ENCODE data around the gene C2CD2. TPM values are rescaled to one million over a fixed set of nuclear protein-coding genes. Genes with fewer than 3 reads are reported as not detected.

Gene C2CD2
- polyA plus RNA-seq, 1 of the 3 experiments (the other 2 are of a cell fraction), result 9.7 TPM

DNA sequence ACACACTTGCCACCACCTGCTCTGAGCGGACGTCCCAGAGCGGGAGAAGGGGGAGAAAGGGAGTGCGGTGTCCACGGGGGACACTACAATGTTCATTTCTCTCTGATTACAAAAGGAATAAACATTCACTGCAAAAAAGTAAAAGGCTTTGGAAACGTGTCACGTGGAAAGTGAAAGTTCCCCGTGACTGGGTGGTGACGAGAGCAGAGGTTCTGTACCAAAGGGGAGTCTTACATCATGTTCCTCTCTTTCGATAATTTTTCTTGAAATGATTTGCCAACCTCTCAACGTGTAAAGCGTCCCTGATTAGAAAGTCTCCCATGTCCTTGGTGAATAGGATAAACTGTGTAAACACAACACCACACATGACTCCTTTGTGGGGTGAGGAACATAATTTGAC lies 52.7 kb downstream of the C2CD2 start:
- ChIA-PET CTCF (interaction anchor here (0.9 kb wide), 1 partner anchor 11 kb away, joined by 4 read pairs; no protein-coding TSS in a partner anchor), POLR2A (no interaction called here)
- H3K4me1 ChIP-seq (ENCODE audit: control insufficient read depth in 1 of 2, insufficient read depth in 2 of 2, low read depth in 1 of 2, low read length in 1 of 2), result no peaks in the 10 kb centered on the region
- WGBS (ENCODE audit: low lambda C conversion rate), result 96% methylated on average over 12 of the region's 12 CpGs
- no peak overlapping the region for H2AFZ ChIP-seq (ENCODE audit: low read depth)
- H3K9ac ChIP-seq, result no peak overlapping the region
- no peaks in the 10 kb centered on the region for H3K27me3 ChIP-seq (ENCODE audit: insufficient read depth)
- peaks cover 4 to 37% of the 10 kb centered on the region in 2 experiments for H3K36me3 ChIP-seq (replicated peaks in 1 of 2; ENCODE audit: control insufficient read depth in 1 of 2, insufficient read depth in 2 of 2, low read length in 1 of 2)
- no peaks in the 10 kb centered on the region for H3K9me2 ChIP-seq
- no peak for DNase-seq
- H3K4me3 ChIP-seq (ENCODE audit: low read depth in 2 of 2, low read length in 1 of 2), result no peak overlapping the region
- no peak overlapping the region for H3K4me2 ChIP-seq
- no peaks in the 10 kb centered on the region for H3F3A ChIP-seq (replicated peaks; ENCODE audit: insufficient read depth)
- no peaks in the 10 kb centered on the region for H4K20me1 ChIP-seq (ENCODE audit: insufficient read depth)
- TF ChIP-seq YY1 (IDR thresholded peaks at IDR 0.05; ENCODE audit: low read depth), result no peak
- no peak for TF ChIP-seq SMC3 (IDR thresholded peaks at IDR 0.05; ENCODE audit: low read depth, low read length)
- no peak for TF ChIP-seq EP300 (IDR thresholded peaks at IDR 0.05; ENCODE audit: borderline replicate concordance in 1 of 2, low read depth in 1 of 2, low read length in 1 of 2)
- no peak for TF ChIP-seq SIN3A (IDR thresholded peaks at IDR 0.05; ENCODE audit: borderline replicate concordance, low read depth, low read length)
- no peak for TF ChIP-seq RCOR1 (IDR thresholded peaks at IDR 0.05; ENCODE audit: low read length)
- TF ChIP-seq ZBTB33 (IDR thresholded peaks at IDR 0.05; ENCODE audit: borderline replicate concordance, low read depth), result no peak
- no peak for TF ChIP-seq POLR2AphosphoS5 (IDR thresholded peaks at IDR 0.05; ENCODE audit: low read depth, low read length)
- no peak for TF ChIP-seq FOSL2 (IDR thresholded peaks at IDR 0.05; ENCODE audit: borderline replicate concordance, low read depth)
- TF ChIP-seq TCF12 (IDR thresholded peaks at IDR 0.05), result no peak
- TF ChIP-seq MEF2A (IDR thresholded peaks at IDR 0.05; ENCODE audit: borderline replicate concordance, low read depth), result no peak
- no peak for TF ChIP-seq NRF1 (IDR thresholded peaks at IDR 0.05; ENCODE audit: low read depth, low read length)
- no peak for TF ChIP-seq JUND (IDR thresholded peaks at IDR 0.05)
- TF ChIP-seq, protein P1, sequence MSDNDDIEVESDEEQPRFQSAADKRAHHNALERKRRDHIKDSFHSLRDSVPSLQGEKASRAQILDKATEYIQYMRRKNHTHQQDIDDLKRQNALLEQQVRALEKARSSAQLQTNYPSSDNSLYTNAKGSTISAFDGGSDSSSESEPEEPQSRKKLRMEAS (IDR thresholded peaks at IDR 0.05; ENCODE audit: low read depth), result no peak
- no peak for TF ChIP-seq RFX5 (IDR thresholded peaks at IDR 0.05; ENCODE audit: low read length)
- TF ChIP-seq, protein P2, sequence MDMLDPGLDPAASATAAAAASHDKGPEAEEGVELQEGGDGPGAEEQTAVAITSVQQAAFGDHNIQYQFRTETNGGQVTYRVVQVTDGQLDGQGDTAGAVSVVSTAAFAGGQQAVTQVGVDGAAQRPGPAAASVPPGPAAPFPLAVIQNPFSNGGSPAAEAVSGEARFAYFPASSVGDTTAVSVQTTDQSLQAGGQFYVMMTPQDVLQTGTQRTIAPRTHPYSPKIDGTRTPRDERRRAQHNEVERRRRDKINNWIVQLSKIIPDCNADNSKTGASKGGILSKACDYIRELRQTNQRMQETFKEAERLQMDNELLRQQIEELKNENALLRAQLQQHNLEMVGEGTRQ (IDR thresholded peaks at IDR 0.05; ENCODE audit: borderline replicate concordance, low read depth, low read length), result no peak
- no peak for TF ChIP-seq MXI1 (IDR thresholded peaks at IDR 0.05; ENCODE audit: low read depth, low read length)
- TF ChIP-seq, protein P3, sequence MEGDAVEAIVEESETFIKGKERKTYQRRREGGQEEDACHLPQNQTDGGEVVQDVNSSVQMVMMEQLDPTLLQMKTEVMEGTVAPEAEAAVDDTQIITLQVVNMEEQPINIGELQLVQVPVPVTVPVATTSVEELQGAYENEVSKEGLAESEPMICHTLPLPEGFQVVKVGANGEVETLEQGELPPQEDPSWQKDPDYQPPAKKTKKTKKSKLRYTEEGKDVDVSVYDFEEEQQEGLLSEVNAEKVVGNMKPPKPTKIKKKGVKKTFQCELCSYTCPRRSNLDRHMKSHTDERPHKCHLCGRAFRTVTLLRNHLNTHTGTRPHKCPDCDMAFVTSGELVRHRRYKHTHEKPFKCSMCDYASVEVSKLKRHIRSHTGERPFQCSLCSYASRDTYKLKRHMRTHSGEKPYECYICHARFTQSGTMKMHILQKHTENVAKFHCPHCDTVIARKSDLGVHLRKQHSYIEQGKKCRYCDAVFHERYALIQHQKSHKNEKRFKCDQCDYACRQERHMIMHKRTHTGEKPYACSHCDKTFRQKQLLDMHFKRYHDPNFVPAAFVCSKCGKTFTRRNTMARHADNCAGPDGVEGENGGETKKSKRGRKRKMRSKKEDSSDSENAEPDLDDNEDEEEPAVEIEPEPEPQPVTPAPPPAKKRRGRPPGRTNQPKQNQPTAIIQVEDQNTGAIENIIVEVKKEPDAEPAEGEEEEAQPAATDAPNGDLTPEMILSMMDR (IDR thresholded peaks at IDR 0.05), result no peak
- TF ChIP-seq GABPA (IDR thresholded peaks at IDR 0.05; ENCODE audit: low read depth), result no peak
- H3K27ac ChIP-seq (ENCODE audit: low read depth in 2 of 2, low read length in 1 of 2), result no peak overlapping the region
- H3K9me3 ChIP-seq, result no peaks in the 10 kb centered on the region
- H3K79me2 ChIP-seq (ENCODE audit: insufficient read depth), result no peaks in the 10 kb centered on the region
